A549 (cell line): ENCODE results near the gene KRTCAP2.

Source experiments
- CHD4 ChIP-seq: fragments of 200-600 bp; sonication (generic); IDR thresholded peaks from 2 replicates; pipeline ENCODE4 v1.6.1; 2016; ENCODE audit warnings: antibody characterized with exemption, mild to moderate bottlenecking, borderline replicate concordance
- EHMT2 ChIP-seq: fragments of 200-600 bp; sonication (generic); IDR thresholded peaks from 2 replicates; pipeline ENCODE4 v1.6.1; 2016; ENCODE audit warnings: antibody characterized with exemption, low read depth, mild to moderate bottlenecking, moderate library complexity
- EP300 ChIP-seq, 2 experiments: fragments of >200 bp; sonication (Bioruptor Twin); formaldehyde crosslinking; IDR thresholded peaks; 2 replicates in 1 of 2; 3 replicates in 1 of 2; pipeline ENCODE4 v1.6.1; 2016 to 2017
- FOSL2 ChIP-seq, 2 experiments: fragments of 450-650 bp in 1 of 2; fragments of >200 bp in 1 of 2; sonication (Bioruptor Twin) in 1 of 2; formaldehyde crosslinking; IDR thresholded peaks; 2 replicates each; pipeline versions ENCODE4 v1.5.0 to v1.6.1; 2016 to 2020; ENCODE audit warnings: mild to moderate bottlenecking in 1 of 2, moderate library complexity in 1 of 2
- HOXB5 ChIP-seq: fragments of 250-450 bp; sonication (Bioruptor Pico); IDR thresholded peaks from 2 replicates; pipeline ENCODE4 v1.5.0; 2020; ENCODE audit warnings: mild to moderate bottlenecking, moderate library complexity
- MYC ChIP-seq: IDR thresholded peaks from 2 replicates; pipeline ENCODE4 v1.6.1; 2012; ENCODE audit warnings: mild to moderate bottlenecking, inconsistent platforms, low read length, improper control_type of control experiment, borderline replicate concordance
- NR3C1 ChIP-seq: fragments of >200 bp; sonication (Bioruptor Twin); formaldehyde crosslinking; IDR thresholded peaks from 3 replicates; pipeline ENCODE4 v1.6.1; 2017
- POLR2A ChIP-seq: IDR thresholded peaks from 2 replicates; pipeline ENCODE4 v1.6.1; 2012; ENCODE audit warnings: mild to moderate bottlenecking, low read length
- POLR2AphosphoS2 ChIP-seq: conservative IDR thresholded peaks from 2 replicates; pipeline ENCODE4 v1.6.1; 2012; ENCODE audit warnings: low read length, improper control_type of control experiment, inconsistent platforms
- RAD21 ChIP-seq, 2 experiments: fragments of >200 bp in 1 of 2; sonication (Bioruptor Twin) in 1 of 2; formaldehyde crosslinking in 1 of 2; IDR thresholded peaks in 1 of 2; conservative IDR thresholded peaks in 1 of 2; 2 replicates in 1 of 2; 3 replicates in 1 of 2; pipeline ENCODE4 v1.6.1; 2012 to 2018; ENCODE audit warnings: inconsistent platforms in 1 of 2
- RCOR1 ChIP-seq: fragments of 150-350 bp; IDR thresholded peaks from 2 replicates; pipeline ENCODE4 v1.6.1; 2014; ENCODE audit warnings: antibody characterized with exemption, low read length, low read depth
- TF ChIP-seq, protein P1 (sequence below): fragments of 450-650 bp; IDR thresholded peaks from 2 replicates; pipeline ENCODE4 v1.6.1; 2014; ENCODE audit warnings: antibody characterized with exemption
- TF ChIP-seq, protein P2 (sequence below): fragments of >200 bp; sonication (Bioruptor Twin); formaldehyde crosslinking; IDR thresholded peaks from 3 replicates; pipeline ENCODE4 v1.5.1; 2016

DNA sequence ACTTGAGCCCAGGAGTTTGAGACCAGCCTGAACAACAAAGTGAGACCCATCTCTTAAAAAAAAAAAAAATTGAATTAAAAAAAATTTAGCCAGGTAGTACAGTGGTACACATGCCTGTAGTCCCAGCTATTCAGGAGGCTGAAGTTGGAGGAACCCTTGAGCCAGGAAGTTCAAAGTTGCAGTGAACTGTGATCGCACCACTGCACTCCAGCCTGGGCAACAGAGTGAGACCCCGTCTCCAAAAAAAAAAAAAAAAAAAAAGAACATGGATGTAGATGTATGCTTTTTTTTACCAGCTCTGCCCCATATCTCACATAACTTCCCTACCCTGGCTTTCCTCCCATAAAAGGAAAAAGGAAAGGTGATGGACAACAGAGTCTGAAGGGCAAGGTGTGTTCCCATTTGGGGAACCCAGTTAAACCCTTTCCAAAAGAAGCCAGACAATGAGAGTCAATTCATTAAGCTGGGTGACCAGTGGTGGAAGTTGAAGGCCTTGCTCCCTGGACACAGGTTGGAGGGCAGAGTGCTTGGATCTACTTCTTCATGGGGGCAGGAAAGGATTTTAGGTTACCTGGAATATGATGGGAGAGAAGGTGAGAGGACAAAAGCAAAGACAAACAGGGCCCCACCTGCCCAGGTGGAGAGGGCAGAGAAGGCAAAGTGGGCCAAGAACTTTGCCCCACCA lies 2.9 kb downstream of the KRTCAP2 start:
- no peak for TF ChIP-seq RCOR1
- no peak for TF ChIP-seq HOXB5 (CRISPR knock-in tag)
- no peak for TF ChIP-seq EP300 (IDR thresholded peaks at IDR 0.05)
- TF ChIP-seq, protein P1, sequence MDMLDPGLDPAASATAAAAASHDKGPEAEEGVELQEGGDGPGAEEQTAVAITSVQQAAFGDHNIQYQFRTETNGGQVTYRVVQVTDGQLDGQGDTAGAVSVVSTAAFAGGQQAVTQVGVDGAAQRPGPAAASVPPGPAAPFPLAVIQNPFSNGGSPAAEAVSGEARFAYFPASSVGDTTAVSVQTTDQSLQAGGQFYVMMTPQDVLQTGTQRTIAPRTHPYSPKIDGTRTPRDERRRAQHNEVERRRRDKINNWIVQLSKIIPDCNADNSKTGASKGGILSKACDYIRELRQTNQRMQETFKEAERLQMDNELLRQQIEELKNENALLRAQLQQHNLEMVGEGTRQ, result no peak
- TF ChIP-seq, protein P2, sequence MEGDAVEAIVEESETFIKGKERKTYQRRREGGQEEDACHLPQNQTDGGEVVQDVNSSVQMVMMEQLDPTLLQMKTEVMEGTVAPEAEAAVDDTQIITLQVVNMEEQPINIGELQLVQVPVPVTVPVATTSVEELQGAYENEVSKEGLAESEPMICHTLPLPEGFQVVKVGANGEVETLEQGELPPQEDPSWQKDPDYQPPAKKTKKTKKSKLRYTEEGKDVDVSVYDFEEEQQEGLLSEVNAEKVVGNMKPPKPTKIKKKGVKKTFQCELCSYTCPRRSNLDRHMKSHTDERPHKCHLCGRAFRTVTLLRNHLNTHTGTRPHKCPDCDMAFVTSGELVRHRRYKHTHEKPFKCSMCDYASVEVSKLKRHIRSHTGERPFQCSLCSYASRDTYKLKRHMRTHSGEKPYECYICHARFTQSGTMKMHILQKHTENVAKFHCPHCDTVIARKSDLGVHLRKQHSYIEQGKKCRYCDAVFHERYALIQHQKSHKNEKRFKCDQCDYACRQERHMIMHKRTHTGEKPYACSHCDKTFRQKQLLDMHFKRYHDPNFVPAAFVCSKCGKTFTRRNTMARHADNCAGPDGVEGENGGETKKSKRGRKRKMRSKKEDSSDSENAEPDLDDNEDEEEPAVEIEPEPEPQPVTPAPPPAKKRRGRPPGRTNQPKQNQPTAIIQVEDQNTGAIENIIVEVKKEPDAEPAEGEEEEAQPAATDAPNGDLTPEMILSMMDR, result no peak
- no peak for TF ChIP-seq EHMT2
- TF ChIP-seq POLR2AphosphoS2, result no peak
- TF ChIP-seq POLR2A, result no peak
- TF ChIP-seq RAD21 (conservative IDR thresholded peaks at IDR 0.05 in 1 of 2, IDR thresholded peaks at IDR 0.05 in 1 of 2), result no peak
- TF ChIP-seq MYC, result no peak
- no peak for TF ChIP-seq NR3C1
- TF ChIP-seq CHD4, result no peak
- TF ChIP-seq FOSL2 (IDR thresholded peaks at IDR 0.05), result no peak
- no peak for TF ChIP-seq FOSL2 (CRISPR knock-in tag; IDR thresholded peaks at IDR 0.05)
